Neutrophil (primary cell): ENCODE results near the gene GAD1.

Experiments
- H3K27ac ChIP-seq: fragments of 200-600 bp; sonication (generic); 2 replicates; pipeline ENCODE4 v1.5.1; 2016; ENCODE audit warnings: mild to moderate bottlenecking, moderate library complexity
- H3K27me3 ChIP-seq: fragments of 200-600 bp; sonication (generic); 2 replicates; pipeline ENCODE4 v1.6.0; 2016; ENCODE audit warnings: mild to moderate bottlenecking
- H3K36me3 ChIP-seq: fragments of 200-600 bp; sonication (generic); 2 replicates; pipeline ENCODE4 v1.5.1; 2017
- H3K4me1 ChIP-seq, 2 experiments: fragments of 200-600 bp in 1 of 2; sonication (generic) in 1 of 2; 1 replicate in 1 of 2; 2 replicates in 1 of 2; pipeline versions ENCODE4 v1.5.1 to v1.6.1; 2013 to 2016; ENCODE audit warnings: low read depth in 1 of 2, low read length in 1 of 2, mild to moderate bottlenecking in 1 of 2, moderate library complexity in 1 of 2; ENCODE audit not compliant: control insufficient read depth in 1 of 2, insufficient read depth in 1 of 2
- H3K4me3 ChIP-seq, 2 experiments: fragments of 200-600 bp in 1 of 2; sonication (generic) in 1 of 2; 1 replicate in 1 of 2; 2 replicates in 1 of 2; pipeline ENCODE4 v1.5.1; 2013 to 2016; ENCODE audit warnings: low read depth in 1 of 2, low read length in 1 of 2, mild to moderate bottlenecking in 1 of 2, moderate library complexity in 1 of 2
- H3K9me3 ChIP-seq: fragments of 200-600 bp; sonication (generic); 2 replicates; pipeline ENCODE4 v1.5.1; 2016
- TF ChIP-seq, protein P1 (sequence below): fragments of 200-600 bp; sonication (generic); IDR thresholded peaks from 2 replicates; pipeline ENCODE4 v1.5.1; 2016; ENCODE audit warnings: antibody characterized with exemption

The GAD1 gene

DNA sequence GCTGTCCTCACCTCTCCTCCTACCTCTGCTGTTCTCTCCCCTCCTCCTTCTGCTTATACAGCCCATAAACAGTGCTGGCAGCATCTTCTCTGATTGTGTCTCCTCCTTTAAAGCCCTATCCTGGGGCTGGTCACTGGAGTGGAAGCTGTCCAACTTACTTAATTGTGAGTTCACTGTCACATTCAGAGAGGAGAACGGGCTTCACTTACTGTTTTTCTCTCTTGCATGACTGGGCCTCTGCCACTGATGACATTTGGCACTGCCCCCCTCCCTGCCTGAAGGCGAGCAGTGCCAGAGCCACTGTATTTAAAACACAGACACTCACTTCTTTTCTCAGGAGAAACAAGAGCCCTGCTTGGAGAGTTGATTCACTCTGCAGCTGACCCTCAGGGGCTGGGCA lies 12.3 kb downstream of the GAD1 start:
- no peak overlapping the region for H3K27ac ChIP-seq
- no peak overlapping the region for H3K4me3 ChIP-seq
- H3K9me3 ChIP-seq = no peaks in the 10 kb centered on the region
- peaks cover 75% of the 10 kb centered on the region for H3K27me3 ChIP-seq
- H3K4me1 ChIP-seq = no peaks in the 10 kb centered on the region
- TF ChIP-seq, protein P1, sequence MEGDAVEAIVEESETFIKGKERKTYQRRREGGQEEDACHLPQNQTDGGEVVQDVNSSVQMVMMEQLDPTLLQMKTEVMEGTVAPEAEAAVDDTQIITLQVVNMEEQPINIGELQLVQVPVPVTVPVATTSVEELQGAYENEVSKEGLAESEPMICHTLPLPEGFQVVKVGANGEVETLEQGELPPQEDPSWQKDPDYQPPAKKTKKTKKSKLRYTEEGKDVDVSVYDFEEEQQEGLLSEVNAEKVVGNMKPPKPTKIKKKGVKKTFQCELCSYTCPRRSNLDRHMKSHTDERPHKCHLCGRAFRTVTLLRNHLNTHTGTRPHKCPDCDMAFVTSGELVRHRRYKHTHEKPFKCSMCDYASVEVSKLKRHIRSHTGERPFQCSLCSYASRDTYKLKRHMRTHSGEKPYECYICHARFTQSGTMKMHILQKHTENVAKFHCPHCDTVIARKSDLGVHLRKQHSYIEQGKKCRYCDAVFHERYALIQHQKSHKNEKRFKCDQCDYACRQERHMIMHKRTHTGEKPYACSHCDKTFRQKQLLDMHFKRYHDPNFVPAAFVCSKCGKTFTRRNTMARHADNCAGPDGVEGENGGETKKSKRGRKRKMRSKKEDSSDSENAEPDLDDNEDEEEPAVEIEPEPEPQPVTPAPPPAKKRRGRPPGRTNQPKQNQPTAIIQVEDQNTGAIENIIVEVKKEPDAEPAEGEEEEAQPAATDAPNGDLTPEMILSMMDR = no peak
- no peaks in the 10 kb centered on the region for H3K36me3 ChIP-seq

DNA sequence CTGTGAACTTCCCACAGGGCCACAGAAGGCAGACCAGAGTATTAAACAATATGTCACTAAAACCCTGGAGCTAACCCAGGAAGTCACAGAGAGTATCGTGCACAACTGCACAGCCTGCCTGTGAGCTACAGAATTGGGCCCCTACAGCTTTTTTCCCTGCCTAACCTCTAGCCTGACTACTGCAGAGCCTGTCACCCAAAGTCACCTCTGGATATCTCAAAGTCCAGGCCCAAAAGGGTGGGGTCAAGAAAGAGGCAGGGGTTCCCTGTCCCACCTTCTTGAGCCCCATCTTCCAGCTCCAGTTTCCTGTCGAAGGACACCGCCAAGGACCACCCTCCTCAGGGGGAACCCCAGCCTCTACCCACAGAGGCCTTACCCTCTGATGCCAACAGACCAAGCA lies 13.5 kb downstream of the GAD1 start:
- Histone ChIP-seq H3K27me3 (peaks cover 72% of the 10 kb centered on the region), H3K4me1 (no peaks in the 10 kb centered on the region), H3K9me3 (no peaks in the 10 kb centered on the region), H3K27ac (no peak overlapping the region), H3K36me3 (no peaks in the 10 kb centered on the region), H3K4me3 (no peak overlapping the region)
- TF ChIP-seq, protein P1 = no peak

DNA sequence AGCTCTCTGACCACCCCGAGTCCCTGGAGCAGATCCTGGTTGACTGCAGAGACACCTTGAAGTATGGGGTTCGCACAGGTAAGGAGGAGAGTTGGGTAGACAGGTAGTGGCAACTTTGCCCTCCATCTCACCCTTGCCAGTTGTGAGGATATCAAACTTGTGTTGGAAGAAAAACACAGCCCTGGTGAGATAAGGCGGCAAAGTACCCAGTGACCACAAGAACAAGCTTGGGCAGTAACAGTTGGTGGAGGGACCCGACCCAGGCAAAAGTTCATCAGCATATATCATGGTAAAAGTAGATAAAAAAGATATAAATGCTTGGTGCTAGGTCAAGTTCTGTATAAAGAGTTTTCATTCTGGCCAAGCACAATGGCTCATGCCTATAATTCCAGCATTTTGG lies 14.4 kb downstream of the GAD1 start:
- Histone ChIP-seq H3K9me3 (no peaks in the 10 kb centered on the region), H3K36me3 (no peaks in the 10 kb centered on the region), H3K27me3 (peaks cover 72% of the 10 kb centered on the region), H3K27ac (no peak overlapping the region), H3K4me1 (no peaks in the 10 kb centered on the region), H3K4me3 (no peak overlapping the region)
- TF ChIP-seq, protein P1 = no peak

DNA sequence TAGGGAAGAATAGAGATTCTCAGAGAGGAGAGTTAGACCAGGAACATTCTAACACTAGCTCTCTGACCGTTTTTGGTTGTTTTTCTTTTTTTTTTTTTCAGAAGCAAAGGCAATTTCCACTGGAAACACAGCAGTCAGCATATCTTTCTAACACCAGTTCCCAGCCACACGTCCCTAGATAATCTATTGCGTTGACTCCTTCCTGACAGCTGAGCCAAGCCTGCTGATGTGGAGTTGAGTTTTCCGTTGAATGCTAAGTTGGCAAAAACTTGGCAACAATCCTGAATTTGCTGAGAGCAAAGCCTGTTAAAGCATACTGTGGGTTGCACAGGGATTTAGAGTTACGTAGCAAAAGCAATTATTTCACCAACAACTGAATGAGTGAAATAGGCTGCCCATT lies 19.3 kb downstream of the GAD1 start:
- Histone ChIP-seq H3K36me3 (no peaks in the 10 kb centered on the region), H3K9me3 (no peaks in the 10 kb centered on the region), H3K4me3 (no peak overlapping the region), H3K27me3 (peaks cover 67% of the 10 kb centered on the region), H3K27ac (no peak overlapping the region), H3K4me1 (no peaks in the 10 kb centered on the region)
- TF ChIP-seq, protein P1 = no peak

DNA sequence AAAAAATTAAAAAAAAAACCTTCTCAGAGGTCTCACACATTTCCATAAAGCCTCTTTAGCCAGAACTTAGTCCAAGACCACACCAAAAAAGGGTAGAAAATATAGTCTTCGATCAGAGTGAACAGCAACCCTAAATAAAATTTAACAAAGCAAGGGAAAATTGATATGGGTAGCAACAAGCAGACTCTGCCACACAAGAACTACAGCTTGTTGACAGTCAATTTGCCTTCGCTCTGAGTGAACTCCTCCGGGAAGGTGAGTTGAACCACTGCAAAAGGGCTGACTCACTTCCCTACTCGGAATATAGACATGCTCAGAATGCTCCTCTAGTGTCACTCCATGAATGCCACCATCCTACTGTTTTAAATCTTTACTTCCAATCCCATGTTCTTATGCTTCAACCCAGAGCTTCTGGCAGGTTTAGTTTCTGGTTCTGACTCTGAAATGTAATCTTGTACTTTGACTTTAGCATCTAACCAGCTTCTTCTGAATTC lies 24.1 kb downstream of the GAD1 start:
- H3K4me3 ChIP-seq = no peak overlapping the region
- H3K9me3 ChIP-seq = no peaks in the 10 kb centered on the region
- H3K4me1 ChIP-seq = no peaks in the 10 kb centered on the region
- H3K27me3 ChIP-seq = peaks cover 60% of the 10 kb centered on the region
- no peak overlapping the region for H3K27ac ChIP-seq
- TF ChIP-seq, protein P1 = no peak
- no peaks in the 10 kb centered on the region for H3K36me3 ChIP-seq

DNA sequence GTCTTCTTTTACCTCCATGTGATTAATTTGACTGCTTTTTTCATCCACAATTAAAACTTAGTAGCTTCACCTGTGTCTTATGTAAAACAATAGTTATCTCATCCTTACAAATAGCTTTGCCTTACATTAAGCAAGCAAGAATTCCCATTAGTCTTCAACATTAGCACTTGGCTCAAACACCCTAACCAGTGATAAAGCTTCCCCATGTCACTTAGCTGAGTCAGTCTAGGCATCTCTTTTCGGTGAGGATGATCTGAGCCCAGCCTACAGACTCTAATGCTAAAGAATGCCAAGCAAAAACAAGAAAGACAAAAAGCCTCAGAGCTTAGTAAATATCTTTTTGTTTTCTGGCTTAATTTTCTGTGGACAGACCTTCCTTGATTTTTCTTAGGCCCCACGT lies 26.1 kb downstream of the GAD1 start:
- H3K4me3 ChIP-seq = no peak overlapping the region
- H3K4me1 ChIP-seq = no peaks in the 10 kb centered on the region
- no peaks in the 10 kb centered on the region for H3K36me3 ChIP-seq
- no peak overlapping the region for H3K27ac ChIP-seq
- H3K27me3 ChIP-seq = peaks cover 39% of the 10 kb centered on the region
- H3K9me3 ChIP-seq = no peaks in the 10 kb centered on the region
- TF ChIP-seq, protein P1 = no peak
